GM21381 (cell line): Measurements from ENCODE around the gene SNX27.

ENCODE experiments used
- ATAC-seq: cut with Tn5 transposase; IDR thresholded peaks from one replicate; pipeline ENCODE4 v1.9.1; 2021; ENCODE audit warnings: mild to moderate bottlenecking, moderate library complexity; ENCODE audit not compliant: unreplicated experiment

SNX27 gene

DNA sequence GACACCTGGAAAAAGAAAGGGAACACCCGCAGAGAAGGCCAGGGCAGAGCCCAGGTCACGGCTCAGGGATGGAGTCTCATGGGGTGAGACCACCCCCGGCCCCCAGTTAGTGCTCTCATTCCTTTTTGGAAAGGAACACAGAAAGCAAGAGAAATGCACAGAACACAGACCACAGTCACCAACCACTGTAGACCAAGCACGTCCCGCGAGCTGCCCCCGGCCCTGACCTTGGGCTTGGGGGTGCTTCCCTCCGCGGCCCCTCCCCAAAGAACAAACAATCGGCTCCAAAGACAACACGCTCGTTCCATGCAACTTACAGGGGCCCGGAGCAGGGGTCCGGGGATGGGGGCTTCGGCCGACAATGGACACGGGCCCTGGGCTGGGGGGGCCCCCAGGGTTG is 92.0 kb downstream of the SNX27 start:
- ATAC-seq = no peak

DNA sequence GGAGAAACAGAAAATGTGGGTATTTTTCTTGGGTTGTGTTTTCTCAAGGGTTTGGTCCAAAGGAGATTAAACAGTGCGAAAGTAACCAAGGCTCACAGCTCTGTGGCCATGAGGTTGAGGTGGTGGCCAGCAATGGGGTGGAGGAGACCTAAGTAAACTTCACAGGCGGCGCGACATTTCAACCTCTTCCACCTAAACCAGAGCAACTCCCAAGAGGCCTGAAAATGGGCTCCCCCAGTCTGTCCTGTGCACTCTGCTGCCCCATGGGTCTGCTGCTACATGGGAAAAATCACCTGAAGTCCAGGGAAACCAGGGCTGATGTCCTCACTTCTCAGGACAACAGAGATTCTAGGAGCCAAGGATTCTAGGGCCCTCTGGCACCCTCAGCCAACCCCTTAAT is 92.4 kb downstream of the SNX27 start:
- no peak for ATAC-seq

DNA sequence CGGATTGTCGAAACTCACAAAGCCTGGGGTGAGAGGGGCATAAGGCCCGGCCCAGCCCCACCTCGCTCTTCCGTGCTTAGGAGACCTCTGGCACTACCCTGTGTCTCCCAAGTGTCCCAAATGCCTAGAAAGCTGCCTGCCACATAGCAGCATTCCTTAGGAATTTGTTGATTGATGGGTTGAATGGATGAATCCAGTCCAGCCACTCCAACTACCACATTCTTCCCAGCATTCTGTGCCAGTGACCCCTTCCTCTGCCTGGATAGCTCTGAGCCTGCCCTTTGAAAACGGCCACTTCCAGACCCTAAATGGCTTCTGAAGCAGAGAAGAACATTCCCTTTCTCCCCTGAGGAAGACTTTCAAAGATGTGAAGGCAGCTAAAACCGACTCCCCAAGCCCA is 93.3 kb downstream of the SNX27 start:
- ATAC-seq = no peak

DNA sequence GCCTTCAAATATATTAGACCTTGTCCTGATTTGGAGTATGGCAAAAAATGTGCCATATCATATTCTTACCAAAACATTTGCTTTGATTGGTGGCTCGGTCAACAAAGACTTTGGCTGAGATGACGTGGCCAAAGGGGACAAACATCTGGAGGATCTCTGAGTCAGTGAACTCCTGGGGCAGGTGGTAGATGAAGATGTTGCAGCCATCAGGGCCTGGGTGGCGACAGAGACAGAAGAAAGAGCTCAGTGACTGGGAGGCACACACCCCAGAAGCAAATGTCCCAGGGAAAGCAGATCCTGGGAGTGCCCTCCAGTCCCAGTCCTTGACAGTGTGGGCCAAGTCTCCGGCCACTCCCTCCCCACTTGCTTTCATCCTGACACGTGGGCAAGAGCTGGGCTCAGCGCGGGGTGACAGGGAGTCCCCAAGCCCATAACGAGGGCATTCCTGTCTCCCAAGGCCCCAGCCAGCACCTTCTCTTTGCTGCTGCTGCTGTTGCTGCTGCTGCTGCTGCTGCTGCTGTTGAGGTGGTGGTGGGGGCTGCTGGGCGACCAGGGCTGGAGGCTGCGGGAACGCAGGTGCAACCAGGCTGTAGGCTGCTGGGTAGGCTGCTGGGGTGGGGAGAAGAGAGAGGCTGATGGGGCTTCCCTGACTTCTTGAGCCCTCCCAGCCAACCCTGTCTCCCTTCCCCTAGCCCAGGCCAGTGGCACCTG is 94.1 kb downstream of the SNX27 start:
- no peak for ATAC-seq

DNA sequence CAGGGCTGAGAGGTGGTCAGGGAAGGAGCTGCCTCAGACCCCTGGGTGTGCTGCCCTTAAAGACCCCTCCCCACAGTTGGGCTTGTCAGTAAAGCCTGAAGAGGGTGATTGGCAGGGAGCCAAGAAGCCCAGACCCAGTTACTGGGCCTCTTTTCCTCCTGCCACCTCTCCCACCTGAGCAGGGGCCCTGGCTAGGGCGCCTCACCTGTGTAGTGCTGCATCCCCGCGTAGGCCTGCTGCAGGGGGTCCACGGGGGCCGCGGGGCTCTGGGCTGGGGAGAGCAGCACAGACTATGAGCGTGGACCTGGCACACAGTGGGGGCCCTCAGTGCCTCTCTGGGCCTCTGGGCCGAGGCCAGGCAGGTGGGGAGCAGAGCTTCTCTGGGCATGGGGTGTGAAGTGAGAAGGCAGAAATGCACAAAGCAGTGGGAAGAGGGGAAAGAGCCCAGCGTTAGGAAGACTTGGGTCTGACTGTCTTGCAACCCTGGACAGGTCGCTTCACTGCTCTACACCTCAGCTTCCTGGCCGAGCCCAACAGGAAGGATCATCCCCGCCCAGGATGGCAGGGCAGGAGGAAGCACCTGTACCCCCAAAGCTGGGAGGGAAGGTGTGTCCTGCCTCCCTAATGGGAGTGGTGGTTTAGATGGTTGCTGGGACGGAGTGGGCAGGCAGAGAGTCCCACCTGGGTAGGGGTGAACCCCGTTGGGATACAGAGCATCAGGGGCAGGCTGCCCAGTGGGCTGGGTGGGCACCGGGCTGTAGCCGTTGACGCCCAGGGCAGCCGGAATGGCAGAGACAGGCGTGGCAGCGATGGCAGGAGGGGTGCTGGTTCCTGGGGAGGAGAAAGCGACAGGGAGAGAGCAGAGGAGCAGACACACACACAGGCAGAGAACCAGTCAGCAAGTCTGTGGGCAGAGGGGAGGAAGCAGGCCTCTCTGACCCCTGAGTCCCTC is 94.9 kb downstream of the SNX27 start:
- no peak for ATAC-seq

DNA sequence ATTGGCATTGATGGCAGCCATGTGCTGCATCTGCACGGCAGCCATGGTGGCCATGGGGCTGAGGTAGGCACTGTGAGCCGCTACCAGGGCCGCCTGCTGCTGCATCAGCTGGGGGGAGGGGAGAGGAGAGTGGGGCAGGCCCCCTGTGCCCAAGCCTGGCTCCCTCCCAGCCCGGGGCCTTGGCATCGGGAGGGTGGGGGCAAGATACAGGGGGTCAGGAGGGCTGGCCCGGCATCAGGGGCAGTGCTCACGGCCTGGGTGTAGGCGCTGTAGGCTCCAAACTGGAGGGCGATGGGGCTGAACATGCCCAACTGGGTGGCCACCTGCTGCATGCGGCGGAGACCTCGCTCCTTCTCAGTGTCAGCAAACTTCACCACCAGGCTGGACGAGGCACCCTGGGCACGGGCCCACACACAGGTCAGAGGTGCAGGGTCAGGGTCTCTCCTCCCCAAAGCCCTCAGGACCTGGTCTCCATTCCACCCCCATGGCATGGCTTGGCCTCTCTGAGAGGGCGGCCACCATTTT is 95.8 kb downstream of the SNX27 start:
- no peak for ATAC-seq

DNA sequence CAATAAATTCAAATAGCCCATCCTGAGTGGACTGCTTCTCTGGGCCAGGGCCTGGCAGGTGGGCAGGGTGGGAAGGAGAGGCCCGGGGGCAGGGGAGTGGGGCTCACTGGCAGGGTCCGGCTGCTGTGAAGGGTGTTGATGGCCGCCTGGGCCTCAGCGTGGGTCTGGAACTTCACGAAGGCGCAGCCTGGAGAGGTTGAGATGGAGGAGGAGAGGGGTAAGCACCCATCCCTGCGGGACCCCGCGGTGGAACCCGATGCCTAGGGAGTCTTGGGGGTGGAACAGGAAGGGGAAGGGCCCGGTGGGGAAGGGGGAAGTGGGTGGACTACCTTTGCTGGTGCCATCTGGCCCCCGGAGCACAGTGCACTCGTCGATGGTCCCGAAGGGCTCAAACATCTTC is 97.0 kb downstream of the SNX27 start:
- no peak for ATAC-seq

DNA sequence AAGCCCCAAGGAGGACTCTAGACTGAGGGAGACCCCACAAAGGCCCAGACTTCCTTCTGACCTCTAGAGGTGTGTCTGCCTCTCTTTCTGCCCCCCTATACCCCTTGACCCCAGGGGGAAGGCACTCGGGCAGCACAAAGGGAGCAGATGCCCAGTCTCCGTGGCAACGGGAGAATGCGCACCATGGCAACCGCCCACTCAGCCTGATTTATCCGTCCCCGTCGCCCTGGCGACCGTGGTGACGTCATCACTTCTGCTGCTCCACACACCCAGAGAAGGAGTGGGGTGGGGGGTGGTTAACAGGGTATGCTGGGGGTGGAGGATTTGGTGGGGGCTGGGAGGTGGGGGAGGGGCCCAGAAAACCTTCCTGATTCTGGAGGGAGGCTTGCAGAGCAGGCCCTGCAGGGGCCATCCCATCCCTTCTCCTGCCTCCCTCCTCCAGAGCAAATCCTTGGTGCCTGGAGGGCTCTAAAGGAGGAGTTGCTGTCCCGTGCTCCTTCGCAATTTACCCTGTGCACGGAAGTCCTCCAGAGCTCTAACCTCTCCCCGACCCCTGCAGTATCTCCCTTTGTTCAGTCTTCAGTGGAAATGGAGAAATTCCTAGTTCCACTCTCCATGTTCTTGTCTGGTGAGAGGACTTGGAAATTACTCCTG is 98.5 kb downstream of the SNX27 start:
- no peak for ATAC-seq

DNA sequence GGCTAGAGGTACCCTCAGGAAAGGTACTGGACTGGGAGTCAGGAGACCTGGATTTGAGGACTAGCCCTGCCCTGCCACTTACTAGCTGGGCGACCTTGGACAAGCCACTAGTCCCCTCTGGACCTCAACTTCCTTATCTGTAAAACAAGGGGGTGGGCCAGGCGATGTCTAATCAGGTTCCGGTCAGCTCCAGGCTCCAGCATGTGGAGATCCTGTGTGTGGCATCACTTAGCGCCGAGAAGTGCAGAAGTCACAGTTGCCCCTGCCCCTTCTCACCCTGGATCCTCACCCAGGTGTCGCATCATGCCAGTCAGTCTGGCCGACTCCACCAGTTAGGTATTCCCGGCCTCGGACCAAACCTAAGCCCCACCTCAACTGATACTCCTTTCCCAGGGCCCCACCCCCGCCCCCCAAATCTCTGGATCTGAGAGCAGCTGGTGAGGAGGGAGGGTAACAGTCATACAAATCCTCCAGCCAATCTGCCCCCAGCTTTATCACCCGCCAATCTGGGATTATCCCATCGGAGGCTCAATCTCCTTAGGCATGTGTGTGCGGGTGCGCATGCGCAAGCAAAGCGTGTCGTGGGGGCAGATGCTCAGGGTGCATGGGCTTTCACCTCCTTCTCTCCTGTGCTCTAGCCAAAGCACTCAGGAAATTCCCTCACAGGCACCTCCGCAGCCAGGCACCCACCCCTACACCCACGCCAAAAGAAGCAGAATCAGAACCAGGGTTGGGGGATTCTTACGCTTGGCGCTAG is 99.4 kb downstream of the SNX27 start:
- no peak for ATAC-seq

DNA sequence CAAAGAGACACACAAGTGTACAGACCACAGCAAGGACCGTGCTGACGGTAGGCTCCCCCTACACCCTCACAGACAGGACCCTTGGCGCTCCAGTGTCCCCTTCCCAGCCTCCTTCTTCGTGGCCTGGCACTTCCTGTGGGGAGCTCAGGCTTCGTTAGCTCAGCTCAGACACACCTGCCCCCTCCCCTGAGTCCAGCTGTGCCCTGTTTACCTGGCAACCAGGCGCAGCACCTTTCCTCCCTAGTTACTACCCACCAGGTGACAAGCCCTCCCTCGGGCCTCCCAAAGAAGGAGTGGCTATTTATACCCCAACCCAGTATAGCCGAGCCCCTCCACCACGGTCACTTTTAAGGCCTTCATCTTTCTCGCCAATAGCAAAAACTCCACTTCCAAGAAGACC is 100.1 kb downstream of the SNX27 start:
- ATAC-seq = no peak

DNA sequence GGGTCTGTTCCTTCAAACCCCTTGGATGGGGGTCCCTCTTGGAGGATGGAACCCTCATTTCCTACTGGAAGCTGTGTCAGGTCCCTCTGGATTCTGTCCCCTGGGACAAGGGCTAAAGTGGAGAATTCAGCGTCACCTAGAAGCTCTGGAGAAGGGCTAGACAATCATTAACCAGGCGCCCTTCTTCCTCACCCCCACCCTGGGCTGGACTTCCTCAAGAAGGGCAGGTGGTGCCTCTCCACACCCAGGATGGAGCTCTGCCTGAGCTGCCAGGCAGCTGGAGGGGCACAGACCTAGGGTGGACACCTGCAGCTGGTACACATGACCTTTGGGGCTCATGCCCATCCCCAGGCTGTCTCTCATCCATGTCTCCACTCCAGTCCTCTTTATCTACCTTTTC is 101.2 kb downstream of the SNX27 start:
- no peak for ATAC-seq

DNA sequence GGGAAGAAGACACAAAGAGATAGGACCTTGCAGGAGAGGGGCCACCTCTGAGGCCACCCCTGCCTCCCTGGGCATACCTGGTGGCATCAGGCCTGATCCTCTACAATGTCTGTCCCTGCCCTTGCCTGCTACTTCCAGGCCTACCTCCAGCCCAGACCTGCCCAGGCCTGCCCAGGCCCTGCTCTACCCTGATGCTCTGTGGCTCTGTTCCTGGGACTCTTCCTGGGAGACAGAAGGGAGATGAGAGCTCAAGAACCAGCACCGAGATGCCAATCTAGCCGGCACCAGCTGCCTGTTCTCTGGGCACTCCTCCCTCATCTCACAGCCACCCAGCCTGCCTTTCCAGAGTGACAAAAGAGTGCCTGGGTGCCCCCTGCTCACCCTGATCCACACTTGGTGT is 102.0 kb downstream of the SNX27 start:
- ATAC-seq = no peak

DNA sequence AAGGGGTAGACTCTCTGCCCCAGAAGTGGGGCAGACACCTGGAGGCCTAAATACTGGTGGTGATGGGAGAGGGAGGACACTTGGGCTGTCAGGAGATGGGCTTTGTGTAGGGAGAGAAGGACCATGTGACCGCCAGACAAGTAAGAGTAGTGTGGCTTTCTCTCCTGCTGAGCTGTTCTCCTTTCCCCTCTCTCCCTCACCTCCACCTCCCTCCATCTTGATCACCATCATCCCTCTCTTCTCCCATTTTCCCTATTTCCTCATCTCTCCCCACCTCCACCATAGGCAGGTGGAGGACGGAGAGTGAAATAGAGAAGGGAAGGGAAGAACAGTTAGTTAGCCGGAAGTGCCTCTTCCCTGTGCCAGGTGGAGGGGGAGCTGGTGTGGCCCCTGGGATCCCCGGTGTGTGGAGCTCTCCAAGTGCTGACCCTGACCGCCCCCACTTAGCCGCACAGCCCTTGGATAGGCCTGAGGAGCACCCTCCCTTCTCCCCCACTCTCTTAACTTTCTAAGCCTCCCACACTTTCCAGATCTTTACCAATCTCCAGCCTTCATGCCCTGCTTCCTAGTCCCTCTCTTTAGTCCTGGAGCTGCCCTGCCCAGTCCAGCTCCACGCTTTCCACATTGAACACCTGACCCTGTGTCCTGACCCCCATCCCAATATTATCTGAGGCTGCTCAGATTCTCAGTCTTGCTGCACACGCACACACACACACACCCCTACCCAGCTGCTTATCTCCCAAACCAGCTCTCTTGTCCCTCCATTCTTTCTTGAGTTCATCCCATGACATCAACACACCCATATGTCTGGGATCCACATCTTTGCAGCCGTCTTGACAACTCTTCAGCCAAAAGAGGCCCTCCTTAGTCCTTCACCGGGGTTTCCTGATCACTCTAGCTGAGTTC is 103.2 kb downstream of the SNX27 start:
- ATAC-seq = no peak

DNA sequence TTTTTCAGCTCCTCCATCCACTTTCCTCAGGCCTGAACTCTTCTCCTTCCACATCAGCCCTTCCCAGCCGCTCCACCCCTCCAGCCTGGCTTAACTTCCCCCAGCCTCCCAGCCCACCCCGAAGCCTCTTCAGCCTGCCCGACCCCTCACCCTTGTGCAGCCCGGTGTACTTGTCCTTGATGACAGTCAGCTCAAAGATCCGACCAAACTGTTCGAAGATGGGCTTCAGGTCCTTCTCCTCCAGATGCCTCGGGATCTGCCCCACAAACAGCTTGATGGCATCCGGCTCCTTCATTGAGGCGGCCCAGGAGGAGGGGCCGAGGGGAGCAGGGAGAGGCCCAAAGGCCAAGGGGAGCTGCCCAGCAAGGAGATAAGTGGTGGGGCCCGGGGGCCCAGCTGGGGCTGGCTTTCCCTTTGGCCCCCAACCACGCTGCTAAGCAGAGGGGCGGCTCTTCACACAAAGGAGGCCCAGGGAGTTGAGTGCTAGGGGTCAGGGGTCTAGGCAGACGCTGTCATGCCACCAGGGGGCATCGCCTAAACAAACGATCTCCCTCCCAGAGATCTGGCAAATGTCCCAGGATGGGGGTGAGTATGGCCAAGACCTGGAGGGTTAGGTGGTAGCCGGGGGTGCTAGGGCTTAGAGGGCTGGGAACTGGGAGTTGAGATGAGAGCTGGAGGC is 104.0 kb downstream of the SNX27 start:
- ATAC-seq = no peak

DNA sequence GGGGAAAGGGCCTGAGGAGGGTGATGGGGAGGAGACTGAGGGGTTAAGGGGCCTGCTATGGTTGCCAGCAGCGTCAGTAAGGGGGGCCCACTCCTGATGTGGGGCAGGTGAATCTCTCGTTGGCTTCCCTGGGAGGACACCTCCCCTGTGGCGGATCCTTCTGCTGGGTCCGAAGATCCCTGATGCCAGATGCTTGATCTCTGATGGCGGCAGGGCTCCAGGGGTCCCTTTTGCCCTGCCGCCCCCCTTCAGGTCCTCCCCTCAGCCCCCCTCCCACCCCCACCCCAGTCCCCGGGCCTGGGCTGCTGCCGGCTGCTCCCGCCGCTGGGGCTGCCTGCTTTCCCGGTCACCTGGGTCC is 104.5 kb downstream of the SNX27 start:
- no peak for ATAC-seq

DNA sequence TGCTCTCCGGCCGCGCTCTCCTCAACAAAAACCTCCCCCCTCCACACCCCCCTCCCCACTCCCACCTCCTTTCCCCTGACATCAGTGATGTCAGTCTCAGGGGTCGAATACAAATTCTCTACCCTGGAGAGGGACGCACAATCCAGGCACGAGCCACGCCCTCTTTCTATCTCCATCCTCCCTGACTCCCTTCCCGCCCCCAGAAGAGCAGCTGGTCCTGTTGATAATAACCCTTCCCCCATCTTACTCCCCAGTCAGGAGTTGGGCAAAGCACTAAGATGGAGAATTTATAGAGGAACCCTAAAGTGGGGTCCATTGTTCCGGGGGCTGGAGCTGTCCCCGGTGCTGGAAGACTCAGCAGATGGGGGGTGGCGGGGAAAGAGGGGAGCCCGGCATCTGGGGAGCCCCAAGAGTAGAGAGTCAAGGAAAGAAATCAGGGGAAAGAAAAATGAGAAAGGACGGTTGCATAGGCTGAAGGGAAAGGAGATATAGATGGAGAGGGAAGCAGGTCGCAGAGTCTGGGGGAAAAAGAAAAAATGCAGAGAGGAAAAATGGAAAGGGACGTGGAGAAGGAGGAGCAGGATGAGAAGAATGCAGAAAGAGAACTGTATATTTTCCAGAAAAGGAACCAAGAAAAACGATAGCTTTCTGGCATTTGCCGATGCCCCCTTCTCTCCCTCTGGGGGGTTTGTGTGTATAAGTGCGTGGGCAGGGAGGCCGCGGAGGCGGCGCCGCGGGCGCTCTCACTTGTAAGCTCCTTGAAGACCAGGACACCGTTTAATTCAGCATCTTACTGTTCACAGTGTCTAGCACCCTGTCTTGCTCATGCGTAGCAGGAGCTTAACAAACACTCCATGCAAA is 105.2 kb downstream of the SNX27 start, which contains the start of gene CELF3:
CELF3 (minus strand) TSS at position 33 of the 861 bp plus-strand sequence. CDS start 783 bp downstream, outside the sequence.
- ATAC-seq = no peak

DNA sequence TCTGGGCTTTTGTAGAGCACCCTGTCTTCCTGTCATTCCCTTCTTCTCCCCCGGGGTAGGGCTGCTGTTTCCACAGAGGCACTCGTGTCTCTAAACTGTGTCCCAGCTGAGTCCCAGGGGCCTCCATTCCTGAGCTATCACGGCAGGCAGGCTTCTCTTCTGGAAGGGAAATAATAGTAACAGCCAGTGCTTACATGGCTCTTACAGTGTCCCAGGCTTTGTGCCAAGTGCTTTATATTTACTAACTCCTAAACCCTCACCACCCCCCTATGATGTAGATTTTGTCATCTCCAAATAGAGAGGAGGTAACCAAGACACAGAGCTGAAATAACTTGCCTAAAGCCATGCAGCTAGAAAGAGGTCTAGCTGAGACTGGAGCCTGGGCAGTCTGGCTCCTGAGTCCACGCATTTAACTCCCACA is 106.2 kb downstream of the SNX27 start:
- no peak for ATAC-seq

DNA sequence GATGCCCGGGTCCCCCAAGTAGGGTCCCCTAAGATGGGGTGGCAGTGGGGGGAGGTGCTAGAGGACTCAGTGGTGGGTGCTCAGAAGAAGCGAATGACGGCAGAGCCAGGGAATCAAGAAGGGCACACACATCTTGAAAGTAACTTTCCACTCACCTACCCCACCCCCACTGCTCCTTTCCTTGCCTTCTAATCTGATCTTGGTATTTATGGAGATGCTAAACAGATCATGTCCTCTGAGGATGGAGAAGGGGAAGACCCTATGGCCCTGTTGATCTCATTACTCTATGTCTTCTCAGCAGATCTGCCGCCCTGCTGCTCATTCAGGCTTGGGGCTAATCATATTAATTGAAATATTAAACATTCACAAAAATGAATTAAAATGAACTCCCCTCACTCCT is 106.8 kb downstream of the SNX27 start:
- ATAC-seq = no peak
